Nephron (organoid): ENCODE data around the gene KCNQ1OT1.

ENCODE experiments used
- H3K27ac Mint-ChIP-seq, 3 experiments: 2 replicates each; pipeline ENCODE4 v1.8.0; 2020; ENCODE audit warnings: mixed read lengths in 3 of 3, mild to moderate bottlenecking in 2 of 3, moderate library complexity in 1 of 3
- H3K27me3 Mint-ChIP-seq: 2 replicates; pipeline ENCODE4 v1.8.0; 2021; ENCODE audit warnings: low read depth, mild to moderate bottlenecking, moderate library complexity, mixed read lengths
- H3K36me3 Mint-ChIP-seq: 2 replicates; pipeline ENCODE4 v1.8.0; 2020; ENCODE audit warnings: low read depth, mixed read lengths
- H3K4me1 Mint-ChIP-seq: 2 replicates; pipeline ENCODE4 v1.8.0; 2020; ENCODE audit warnings: mixed read lengths
- H3K4me3 Mint-ChIP-seq, 3 experiments: 2 replicates each; pipeline ENCODE4 v1.8.0; 2020; ENCODE audit warnings: mild to moderate bottlenecking in 3 of 3, mixed read lengths in 3 of 3, moderate library complexity in 2 of 3
- H3K9me3 Mint-ChIP-seq: 2 replicates; pipeline ENCODE4 v1.8.0; 2020; ENCODE audit warnings: mixed read lengths
- TF ChIP-seq, protein P1 (sequence below), 3 experiments: fragments of 200-600 bp; sonication (generic); IDR thresholded peaks; one replicate each; pipeline ENCODE4 v1.5.0; 2021; ENCODE audit warnings: antibody characterized with exemption in 3 of 3; ENCODE audit not compliant: unreplicated experiment in 3 of 3

Gene KCNQ1OT1

DNA sequence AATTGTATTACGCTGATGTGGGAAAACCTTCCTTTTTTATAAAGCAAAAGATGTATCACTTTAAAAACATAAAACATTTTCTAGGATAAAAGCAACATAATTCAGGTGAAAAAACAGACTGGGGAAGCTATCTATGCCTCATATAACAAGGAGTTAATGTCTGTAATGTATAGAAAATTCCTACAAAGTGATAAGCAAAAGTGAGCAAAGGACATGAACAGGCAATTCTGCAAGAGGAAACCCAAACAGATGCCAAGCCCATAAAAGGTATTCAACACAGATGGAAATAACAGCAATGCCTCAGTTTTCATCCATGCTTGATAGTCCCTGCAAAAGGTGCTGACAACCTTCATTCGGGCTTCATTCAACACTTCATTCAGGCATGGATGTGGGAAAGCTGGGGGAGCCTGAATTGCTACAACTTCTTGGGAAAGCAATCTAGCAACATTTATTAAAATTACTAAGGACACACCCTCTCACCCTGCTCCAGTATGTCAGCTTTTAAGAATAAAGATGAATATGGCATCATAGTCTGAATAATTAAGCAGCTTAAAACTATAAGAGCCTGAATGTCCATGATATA lies 39.3 kb downstream of the KCNQ1OT1 start:
- Mint-ChIP-seq H3K9me3 (peaks cover 73% of the 10 kb centered on the region), H3K36me3 (peaks cover 98% of the 10 kb centered on the region), H3K4me3 (no peak overlapping the region)

DNA sequence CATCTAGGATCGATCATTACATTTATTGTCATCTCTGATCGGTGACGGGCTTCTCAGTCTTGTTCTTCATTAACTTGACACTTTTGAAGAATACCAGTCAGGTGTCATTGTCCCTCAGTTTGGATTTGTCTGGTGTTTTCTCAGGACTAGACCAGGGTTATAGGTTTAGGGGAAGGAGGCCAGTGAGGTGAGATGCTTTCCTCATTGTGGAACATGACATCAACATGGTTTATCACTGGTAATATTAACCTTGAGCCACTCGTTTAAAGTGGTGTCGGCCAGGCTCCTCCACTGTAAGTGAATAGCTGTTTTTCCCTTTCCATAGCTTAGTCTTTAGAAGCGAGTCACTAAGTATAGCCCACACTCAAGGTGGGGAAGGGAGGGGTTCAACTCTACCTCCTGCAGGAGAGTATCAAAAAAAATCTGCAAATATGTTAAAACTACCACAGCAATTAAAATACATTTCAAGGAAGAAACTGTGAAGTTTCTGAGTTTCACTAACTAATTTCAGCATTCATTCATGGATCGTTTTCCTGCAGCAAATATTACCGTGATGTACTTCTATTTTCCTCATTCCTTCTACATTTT lies 42.0 kb downstream of the KCNQ1OT1 start:
- Mint-ChIP-seq H3K27ac (no peak overlapping the region), H3K36me3 (peaks cover 98% of the 10 kb centered on the region), H3K4me3 (no peak overlapping the region), H3K27me3 (peaks cover 7% of the 10 kb centered on the region), H3K9me3 (peaks cover 72% of the 10 kb centered on the region), H3K4me1 (peaks cover 54% of the 10 kb centered on the region)
- TF ChIP-seq, protein P1, sequence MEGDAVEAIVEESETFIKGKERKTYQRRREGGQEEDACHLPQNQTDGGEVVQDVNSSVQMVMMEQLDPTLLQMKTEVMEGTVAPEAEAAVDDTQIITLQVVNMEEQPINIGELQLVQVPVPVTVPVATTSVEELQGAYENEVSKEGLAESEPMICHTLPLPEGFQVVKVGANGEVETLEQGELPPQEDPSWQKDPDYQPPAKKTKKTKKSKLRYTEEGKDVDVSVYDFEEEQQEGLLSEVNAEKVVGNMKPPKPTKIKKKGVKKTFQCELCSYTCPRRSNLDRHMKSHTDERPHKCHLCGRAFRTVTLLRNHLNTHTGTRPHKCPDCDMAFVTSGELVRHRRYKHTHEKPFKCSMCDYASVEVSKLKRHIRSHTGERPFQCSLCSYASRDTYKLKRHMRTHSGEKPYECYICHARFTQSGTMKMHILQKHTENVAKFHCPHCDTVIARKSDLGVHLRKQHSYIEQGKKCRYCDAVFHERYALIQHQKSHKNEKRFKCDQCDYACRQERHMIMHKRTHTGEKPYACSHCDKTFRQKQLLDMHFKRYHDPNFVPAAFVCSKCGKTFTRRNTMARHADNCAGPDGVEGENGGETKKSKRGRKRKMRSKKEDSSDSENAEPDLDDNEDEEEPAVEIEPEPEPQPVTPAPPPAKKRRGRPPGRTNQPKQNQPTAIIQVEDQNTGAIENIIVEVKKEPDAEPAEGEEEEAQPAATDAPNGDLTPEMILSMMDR (IDR thresholded peaks at IDR 0.05; ENCODE audit: unreplicated experiment in 3 of 3), result no peak

More for the DNA sequence above, 39.3 kb downstream of the KCNQ1OT1 start:
- Mint-ChIP-seq H3K27me3 (peaks cover 6% of the 10 kb centered on the region), H3K4me1 (peaks cover 34% of the 10 kb centered on the region), H3K27ac (no peak overlapping the region)
- TF ChIP-seq, protein P1 (IDR thresholded peaks at IDR 0.05; ENCODE audit: unreplicated experiment in 3 of 3), result no peak

DNA sequence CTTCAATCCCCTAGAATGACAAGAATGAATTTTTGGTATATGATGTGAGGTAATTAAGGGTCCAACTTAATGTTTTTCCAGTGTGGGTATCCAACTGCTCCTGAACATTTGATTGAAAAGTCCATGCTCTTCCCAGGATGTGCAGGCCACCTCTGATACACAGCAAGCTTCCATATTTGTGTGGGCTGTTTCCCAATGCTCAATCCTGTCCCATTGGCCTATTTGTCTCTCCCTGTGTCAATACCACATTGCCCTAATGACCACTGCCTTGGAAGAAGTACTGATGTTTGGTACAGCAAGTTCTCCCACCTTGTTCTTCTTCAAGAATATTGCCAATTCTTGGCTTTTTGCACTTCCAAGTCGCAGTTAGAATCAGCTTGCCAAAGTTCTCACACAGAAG lies 42.9 kb downstream of the KCNQ1OT1 start:
- H3K27ac Mint-ChIP-seq, result peak overlapping the region in 1 of 3 experiments; percentile 66
- H3K4me3 Mint-ChIP-seq, result no peak overlapping the region
- peaks cover 10% of the 10 kb centered on the region for H3K27me3 Mint-ChIP-seq
- H3K4me1 Mint-ChIP-seq, result peaks cover 61% of the 10 kb centered on the region
- H3K9me3 Mint-ChIP-seq, result peaks cover 73% of the 10 kb centered on the region
- TF ChIP-seq, protein P1 (IDR thresholded peaks at IDR 0.05; ENCODE audit: unreplicated experiment in 3 of 3), result no peak
- peaks cover 97% of the 10 kb centered on the region for H3K36me3 Mint-ChIP-seq

DNA sequence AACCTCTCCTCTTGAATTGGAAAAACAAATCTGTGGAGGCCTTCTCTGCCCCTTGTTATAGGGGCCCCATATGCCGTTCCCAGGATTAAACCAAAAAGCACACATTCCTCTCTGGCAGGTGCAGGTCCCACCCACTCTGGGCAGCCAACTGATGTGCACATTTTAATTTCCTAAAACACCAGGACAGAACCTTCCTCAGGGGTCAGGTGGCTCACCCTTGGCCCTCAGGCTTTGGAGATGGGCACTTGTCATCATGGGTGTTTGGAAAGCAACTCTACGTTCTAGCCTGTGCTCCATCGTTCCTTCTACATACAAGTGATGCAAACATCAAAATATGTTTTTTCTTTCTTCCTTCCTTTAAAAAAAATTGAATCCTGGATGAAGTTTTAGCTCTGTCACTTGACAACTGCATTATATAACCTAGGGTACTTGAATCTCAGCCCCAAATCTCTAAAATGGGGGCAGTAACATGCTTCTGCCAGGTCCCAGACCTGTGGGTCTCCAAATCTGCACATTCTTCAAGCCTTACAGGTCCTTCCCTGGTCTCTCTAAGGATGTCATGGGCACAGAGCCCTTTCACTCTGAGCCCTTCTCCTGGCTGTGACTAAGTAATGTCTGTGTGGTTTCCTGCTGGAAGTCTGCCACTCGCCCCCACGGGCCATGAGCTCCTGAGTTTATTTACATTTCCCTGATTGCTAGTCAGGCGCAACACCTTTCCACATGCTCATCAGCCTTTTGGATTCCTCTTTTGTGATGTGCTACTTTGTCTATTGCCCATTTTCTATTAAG lies 43.8 kb downstream of the KCNQ1OT1 start:
- Mint-ChIP-seq H3K4me1 (peaks cover 66% of the 10 kb centered on the region), H3K36me3 (peaks cover 97% of the 10 kb centered on the region), H3K9me3 (peaks cover 75% of the 10 kb centered on the region), H3K4me3 (no peak overlapping the region), H3K27me3 (peaks cover 10% of the 10 kb centered on the region), H3K27ac (peak overlapping the region in 2 of 3 experiments; percentile 50 to 66)
- TF ChIP-seq, protein P1 (IDR thresholded peaks at IDR 0.05; ENCODE audit: unreplicated experiment in 3 of 3), result no peak

DNA sequence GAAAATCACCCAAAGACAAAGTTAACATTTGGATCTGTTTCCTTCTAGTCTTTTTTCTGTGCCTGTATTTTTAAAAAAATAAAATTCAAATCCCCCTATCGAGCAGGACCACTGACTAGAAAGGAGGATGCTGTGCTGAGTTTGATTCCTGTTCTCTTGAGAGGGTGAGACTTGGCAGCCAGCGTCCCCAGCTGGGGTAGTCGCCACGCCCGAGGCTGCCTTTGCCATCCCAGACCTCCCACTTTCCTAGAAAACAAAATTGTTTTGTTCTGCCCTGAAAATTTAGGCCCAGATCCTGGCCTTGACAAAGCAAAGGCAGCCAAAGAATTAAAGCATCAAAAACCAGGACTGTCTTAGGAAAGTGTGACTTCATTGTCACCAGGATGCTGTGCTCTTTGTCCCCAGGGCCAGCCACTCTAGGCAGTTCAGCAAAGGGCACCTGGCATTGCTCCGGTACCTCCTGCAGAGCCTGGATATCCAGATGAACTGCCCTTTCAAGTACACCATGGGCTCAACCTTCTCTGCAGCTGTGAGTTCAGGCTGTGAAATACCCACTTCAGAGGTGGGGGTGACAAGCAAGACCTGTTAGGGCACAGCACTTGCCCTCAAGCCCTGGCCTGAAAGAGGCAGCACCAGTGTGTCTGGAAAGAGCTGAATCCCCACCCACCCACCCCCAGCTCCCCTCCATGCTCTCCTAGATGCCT lies 44.6 kb downstream of the KCNQ1OT1 start:
- H3K27ac Mint-ChIP-seq, result peak overlapping the region in 2 of 3 experiments; percentile 1 to 74
- peaks cover 67% of the 10 kb centered on the region for H3K4me1 Mint-ChIP-seq
- peaks cover 10% of the 10 kb centered on the region for H3K27me3 Mint-ChIP-seq
- H3K36me3 Mint-ChIP-seq, result peaks cover 97% of the 10 kb centered on the region
- TF ChIP-seq, protein P1 (IDR thresholded peaks at IDR 0.05; ENCODE audit: unreplicated experiment in 3 of 3), result no peak
- no peak overlapping the region for H3K4me3 Mint-ChIP-seq
- H3K9me3 Mint-ChIP-seq, result peaks cover 77% of the 10 kb centered on the region
